Activated gamma-delta T cell treated with Interleukin-2 at 50 U/mL for 16 hours (primary cell): Measurements from ENCODE around the gene EIF3CL.
"Not testable (repeated sequence)": the region's sequence is repeated elsewhere in the genome, so short reads cannot be mapped to it uniquely, and the experiment has no call there.

Experiments
- DNase-seq: peaks from one replicate; pipeline ENCODE4 v3.0.0-alpha.2; 2020

Gene EIF3CL

GRCh38 chr16:28338230-28338629 lies 65.4 kb downstream of the EIF3CL start:
- DNase-seq: not testable (repeated sequence)

GRCh38 chr16:28336940-28337710 lies 66.5 kb downstream of the EIF3CL start:
- DNase-seq: not testable (repeated sequence)

- not testable (repeated sequence) for DNase-seq
Measured at GRCh38 chr16:28335678-28336077, 68.0 kb downstream of the EIF3CL start.

- DNase-seq: not testable (repeated sequence)
Measured at GRCh38 chr16:28332632-28333031, 71.0 kb downstream of the EIF3CL start.

- DNase-seq: not testable (repeated sequence)
Measured at GRCh38 chr16:28330981-28331380, 72.7 kb downstream of the EIF3CL start.

GRCh38 chr16:28330232-28330631 lies 73.4 kb downstream of the EIF3CL start:
- DNase-seq: not testable (repeated sequence)
